GM18498 (cell line): ENCODE data around the gene PHLPP1.

Source experiments
- ATAC-seq: cut with Tn5 transposase; IDR thresholded peaks from one replicate; pipeline ENCODE4 v1.9.1; 2021; ENCODE audit warnings: mild to moderate bottlenecking, moderate library complexity; ENCODE audit not compliant: unreplicated experiment

The PHLPP1 gene

GRCh38 chr18:62999392-62999791 is 284.1 kb downstream of the PHLPP1 start:
- ATAC-seq, result no peak

GRCh38 chr18:62999921-63000320 is 284.6 kb downstream of the PHLPP1 start:
- no peak for ATAC-seq

GRCh38 chr18:63000839-63001238 is 285.5 kb downstream of the PHLPP1 start:
- ATAC-seq, result no peak

- no peak for ATAC-seq
Observed at GRCh38 chr18:63001861-63002260, 286.5 kb downstream of the PHLPP1 start.

GRCh38 chr18:63002305-63002704 is 287.0 kb downstream of the PHLPP1 start:
- ATAC-seq, result no peak

GRCh38 chr18:63002803-63003445 is 287.6 kb downstream of the PHLPP1 start:
- no peak for ATAC-seq

- no peak for ATAC-seq
Observed at GRCh38 chr18:63003899-63004298, 288.6 kb downstream of the PHLPP1 start.

- ATAC-seq, result no peak
Observed at GRCh38 chr18:63004466-63005089, 289.2 kb downstream of the PHLPP1 start.

- no peak for ATAC-seq
Observed at GRCh38 chr18:63005306-63005705, 290.0 kb downstream of the PHLPP1 start.

- no peak for ATAC-seq
Observed at GRCh38 chr18:63007231-63007630, 291.9 kb downstream of the PHLPP1 start.

- ATAC-seq, result no peak
Observed at GRCh38 chr18:63016270-63016669, 300.9 kb downstream of the PHLPP1 start.

GRCh38 chr18:63017076-63017475 is 301.7 kb downstream of the PHLPP1 start:
- ATAC-seq, result no peak

GRCh38 chr18:63017977-63018376 is 302.6 kb downstream of the PHLPP1 start:
- no peak for ATAC-seq

GRCh38 chr18:63022429-63023022 is 307.2 kb downstream of the PHLPP1 start:
- ATAC-seq, result no peak

- ATAC-seq, result no peak
Observed at GRCh38 chr18:63025251-63026090, 310.1 kb downstream of the PHLPP1 start.

GRCh38 chr18:63028380-63028779 is 313.0 kb downstream of the PHLPP1 start:
- no peak for ATAC-seq
